Measurements from ENCODE around the gene CHURC1.

CHURC1 gene

GRCh38 chr14:64914237-64915028, at the start of gene CHURC1:
TSS of gene CHURC1 (plus strand) at chr14:64914455. CDS start at chr14:64914496, 41 bp downstream.
- H3K4me3 ChIP-seq (ENCODE audit: low read depth, low read length): peak within 1 kb of the TSS; percentile 95

- no peak overlapping the region for H3K4me3 ChIP-seq (ENCODE audit: low read depth, low read length)
Measured at GRCh38 chr14:64865109-64865508, 49.1 kb upstream of the CHURC1 start.

- no peak overlapping the region for H3K4me3 ChIP-seq (ENCODE audit: low read depth, low read length)
Measured at GRCh38 chr14:64865992-64866391, 48.3 kb upstream of the CHURC1 start.

- H3K4me3 ChIP-seq (ENCODE audit: low read depth, low read length): no peak overlapping the region
Measured at GRCh38 chr14:64867182-64867581, 47.1 kb upstream of the CHURC1 start.

GRCh38 chr14:64868379-64868778, 45.9 kb upstream of the CHURC1 start:
- H3K4me3 ChIP-seq (ENCODE audit: low read depth, low read length): no peak overlapping the region

- H3K4me3 ChIP-seq (ENCODE audit: low read depth, low read length): no peak overlapping the region
Measured at GRCh38 chr14:64868841-64869240, 45.4 kb upstream of the CHURC1 start.

GRCh38 chr14:64870160-64870559, 44.1 kb upstream of the CHURC1 start:
- no peak overlapping the region for H3K4me3 ChIP-seq (ENCODE audit: low read depth, low read length)

GRCh38 chr14:64871344-64871743, 42.9 kb upstream of the CHURC1 start:
- no peak overlapping the region for H3K4me3 ChIP-seq (ENCODE audit: low read depth, low read length)

GRCh38 chr14:64873506-64874219, 40.6 kb upstream of the CHURC1 start:
- no peak overlapping the region for H3K4me3 ChIP-seq (ENCODE audit: low read depth, low read length)

GRCh38 chr14:64875350-64875749, 38.9 kb upstream of the CHURC1 start:
- no peak overlapping the region for H3K4me3 ChIP-seq (ENCODE audit: low read depth, low read length)

- H3K4me3 ChIP-seq (ENCODE audit: low read depth, low read length): no peak overlapping the region
Measured at GRCh38 chr14:64877846-64878245, 36.4 kb upstream of the CHURC1 start.

- H3K4me3 ChIP-seq (ENCODE audit: low read depth, low read length): peak overlapping the region; percentile 55
Measured at GRCh38 chr14:64878837-64879634, 35.2 kb upstream of the CHURC1 start.

GRCh38 chr14:64879635-64880220, 34.5 kb upstream of the CHURC1 start, which contains the start of gene SPTB:
TSS of gene SPTB (minus strand) at chr14:64879907. CDS start at chr14:64823094, 56,813 bp downstream.
- peak within 1 kb of the TSS; percentile 55 for H3K4me3 ChIP-seq (ENCODE audit: low read depth, low read length)

GRCh38 chr14:64880221-64881121, 33.8 kb upstream of the CHURC1 start:
- H3K4me3 ChIP-seq (ENCODE audit: low read depth, low read length): peak overlapping the region; percentile 55

- no peak overlapping the region for H3K4me3 ChIP-seq (ENCODE audit: low read depth, low read length)
Measured at GRCh38 chr14:64885559-64885958, 28.7 kb upstream of the CHURC1 start.

GRCh38 chr14:64889352-64889751, 24.9 kb upstream of the CHURC1 start:
- H3K4me3 ChIP-seq (ENCODE audit: low read depth, low read length): no peak overlapping the region

- H3K4me3 ChIP-seq (ENCODE audit: low read depth, low read length): no peak overlapping the region
Measured at GRCh38 chr14:64891173-64891838, 22.9 kb upstream of the CHURC1 start.

- H3K4me3 ChIP-seq (ENCODE audit: low read depth, low read length): no peak overlapping the region
Measured at GRCh38 chr14:64891839-64892375, 22.3 kb upstream of the CHURC1 start.

- no peak overlapping the region for H3K4me3 ChIP-seq (ENCODE audit: low read depth, low read length)
Measured at GRCh38 chr14:64899958-64900357, 14.3 kb upstream of the CHURC1 start.
